Activated T-helper 17 cell treated with anti-CD3 and anti-CD28 coated beads, Interleukin-2, amount 50 U/mL, for 72 hours (primary cell): ENCODE data around the gene PHF3. TPM values are rescaled to one million over a fixed set of nuclear protein-coding genes. Genes with fewer than 3 reads are reported as not detected.

Experiments used
- ATAC-seq: fragments of 150-1000 bp; cut with Tn5 transposase; replicated peaks from 2 replicates; pipeline ENCODE4 v1.10.0; 2021; ENCODE audit warnings: mild to moderate bottlenecking, moderate library complexity
- H3K27ac Mint-ChIP-seq: one replicate; pipeline ENCODE4 v1.8.0; 2022; ENCODE audit warnings: mixed read lengths
- H3K27me3 Mint-ChIP-seq: one replicate; pipeline ENCODE4 v1.8.0; 2022; ENCODE audit warnings: mixed read lengths
- H3K36me3 Mint-ChIP-seq: one replicate; pipeline ENCODE4 v1.8.0; 2022; ENCODE audit warnings: low read depth, mild to moderate bottlenecking, mixed read lengths
- H3K4me1 Mint-ChIP-seq: one replicate; pipeline ENCODE4 v1.8.0; 2022; ENCODE audit warnings: mixed read lengths
- H3K4me3 Mint-ChIP-seq: one replicate; pipeline ENCODE4 v1.8.0; 2022; ENCODE audit warnings: mild to moderate bottlenecking, mixed read lengths
- H3K9me3 Mint-ChIP-seq: one replicate; pipeline ENCODE4 v1.8.0; 2022; ENCODE audit warnings: mixed read lengths
- total RNA-seq, 2 donors: library from RNA; stranded (reverse); gene quantifications; one replicate each; pipeline ENCODE4 v1.2.3, GENCODE V29; 2022

PHF3 gene
- total RNA-seq, 2 donors from 2014 or later = 45.3 to 91.4 TPM

- Mint-ChIP-seq H3K27me3 (peaks cover 3% of the 10 kb centered on the region), H3K4me3 (peak overlapping the region; percentile 100), H3K27ac (peak overlapping the region; percentile 84), H3K36me3 (peaks cover 19% of the 10 kb centered on the region), H3K4me1 (peaks cover 7% of the 10 kb centered on the region), H3K9me3 (no peaks in the 10 kb centered on the region)
- ATAC-seq = no peak
Measured at GRCh38 chr6:63634630-63635029, 972 bp upstream of the PHF3 start.

GRCh38 chr6:63635215-63635587, 401 bp upstream of the PHF3 start:
- Mint-ChIP-seq H3K9me3 (no peaks in the 10 kb centered on the region), H3K36me3 (peaks cover 24% of the 10 kb centered on the region), H3K4me3 (peak overlapping the region; percentile 100), H3K27me3 (peaks cover 3% of the 10 kb centered on the region), H3K4me1 (peaks cover 13% of the 10 kb centered on the region), H3K27ac (peak overlapping the region; percentile 84)
- peak; percentile 18 for ATAC-seq

- peaks cover 1% of the 10 kb centered on the region for H3K27me3 Mint-ChIP-seq
- peak overlapping the region; percentile 100 for H3K4me3 Mint-ChIP-seq
- peak overlapping the region; percentile 99 for H3K27ac Mint-ChIP-seq
- H3K4me1 Mint-ChIP-seq = peaks cover 21% of the 10 kb centered on the region
- peak; percentile 31 for ATAC-seq
- H3K36me3 Mint-ChIP-seq = peaks cover 34% of the 10 kb centered on the region
- H3K9me3 Mint-ChIP-seq = no peaks in the 10 kb centered on the region
Measured at GRCh38 chr6:63636518-63637021, 968 bp downstream of the PHF3 start.

DNA sequence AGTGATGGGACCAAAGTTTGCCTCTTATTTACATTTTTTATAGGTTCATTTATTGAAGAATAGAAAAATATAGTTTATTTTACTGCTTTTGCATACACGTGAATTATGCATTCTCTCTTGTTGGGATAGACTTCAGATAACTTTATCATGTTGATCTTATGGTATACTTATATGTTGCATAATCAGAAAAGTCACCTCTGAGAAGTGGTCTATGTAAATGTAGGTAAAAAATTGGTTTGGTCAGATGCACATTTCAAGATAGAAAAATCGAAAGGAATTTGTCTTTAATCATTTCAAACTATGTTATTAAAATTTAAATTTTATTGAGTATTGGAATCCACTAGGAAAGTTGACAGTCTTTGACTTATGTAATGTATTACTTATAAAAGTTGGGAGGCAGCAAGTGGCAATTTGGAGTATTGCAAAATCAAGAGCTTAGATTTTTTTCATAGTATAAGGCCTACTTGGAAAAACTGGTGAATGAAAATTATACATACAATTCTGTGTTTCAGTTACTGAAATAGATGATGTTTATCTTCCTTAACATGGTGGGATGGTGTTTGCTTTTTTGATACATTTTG, 2.4 kb downstream of the PHF3 start:
- H3K4me3 Mint-ChIP-seq = peak overlapping the region; percentile 100
- H3K9me3 Mint-ChIP-seq = no peaks in the 10 kb centered on the region
- peaks cover 43% of the 10 kb centered on the region for H3K36me3 Mint-ChIP-seq
- ATAC-seq = no peak
- H3K27ac Mint-ChIP-seq = peak overlapping the region; percentile 17
- H3K27me3 Mint-ChIP-seq = no peaks in the 10 kb centered on the region
- H3K4me1 Mint-ChIP-seq = peaks cover 21% of the 10 kb centered on the region

DNA sequence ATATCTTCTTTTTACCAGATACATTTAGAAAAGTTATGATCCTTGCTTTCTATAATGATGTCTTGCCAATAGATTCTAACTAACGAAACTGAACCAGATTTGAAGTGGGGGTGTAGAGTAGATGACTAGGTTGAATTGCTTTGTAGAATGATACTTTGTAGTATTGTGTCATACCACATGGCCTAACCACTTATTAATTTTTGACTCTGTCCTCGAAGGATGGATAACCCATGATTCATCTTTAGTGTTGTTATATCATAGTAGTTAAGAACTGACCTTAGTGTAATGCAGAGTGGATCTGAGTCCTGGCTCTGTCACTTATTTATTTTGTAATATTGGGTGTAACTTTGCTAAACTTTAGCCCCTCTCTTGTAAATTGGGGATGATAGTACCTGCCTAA, 4.5 kb downstream of the PHF3 start:
- H3K4me3 Mint-ChIP-seq = peak overlapping the region; percentile 61

DNA sequence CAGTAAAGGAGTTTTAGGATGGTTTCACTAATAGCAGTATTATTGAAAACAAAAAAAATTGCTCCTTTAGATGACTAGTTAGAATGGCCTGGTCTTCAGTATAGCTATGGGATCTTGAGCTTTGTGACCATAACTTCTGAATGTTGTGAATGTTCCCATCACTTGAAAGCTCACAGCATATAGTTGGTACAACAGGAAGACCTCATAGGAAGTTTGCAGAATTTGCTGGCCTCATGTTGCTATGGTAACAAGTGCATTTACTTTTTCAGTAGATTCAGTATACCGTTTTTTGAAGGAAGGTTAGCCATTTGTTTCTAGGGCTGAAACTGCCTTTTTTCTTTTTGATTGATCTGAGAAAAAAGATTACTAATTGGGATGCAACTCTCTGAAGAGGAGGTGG, 8.3 kb downstream of the PHF3 start:
- Mint-ChIP-seq H3K27ac (no peak overlapping the region), H3K9me3 (no peaks in the 10 kb centered on the region), H3K36me3 (peaks cover 53% of the 10 kb centered on the region), H3K4me1 (peaks cover 17% of the 10 kb centered on the region), H3K4me3 (no peak overlapping the region), H3K27me3 (no peaks in the 10 kb centered on the region)
- no peak for ATAC-seq

More for the DNA sequence above, 4.5 kb downstream of the PHF3 start:
- ATAC-seq = peak; percentile 31
- peaks cover 49% of the 10 kb centered on the region for H3K36me3 Mint-ChIP-seq
- H3K4me1 Mint-ChIP-seq = peaks cover 21% of the 10 kb centered on the region
- H3K9me3 Mint-ChIP-seq = no peaks in the 10 kb centered on the region
- H3K27ac Mint-ChIP-seq = no peak overlapping the region
- H3K27me3 Mint-ChIP-seq = no peaks in the 10 kb centered on the region

DNA sequence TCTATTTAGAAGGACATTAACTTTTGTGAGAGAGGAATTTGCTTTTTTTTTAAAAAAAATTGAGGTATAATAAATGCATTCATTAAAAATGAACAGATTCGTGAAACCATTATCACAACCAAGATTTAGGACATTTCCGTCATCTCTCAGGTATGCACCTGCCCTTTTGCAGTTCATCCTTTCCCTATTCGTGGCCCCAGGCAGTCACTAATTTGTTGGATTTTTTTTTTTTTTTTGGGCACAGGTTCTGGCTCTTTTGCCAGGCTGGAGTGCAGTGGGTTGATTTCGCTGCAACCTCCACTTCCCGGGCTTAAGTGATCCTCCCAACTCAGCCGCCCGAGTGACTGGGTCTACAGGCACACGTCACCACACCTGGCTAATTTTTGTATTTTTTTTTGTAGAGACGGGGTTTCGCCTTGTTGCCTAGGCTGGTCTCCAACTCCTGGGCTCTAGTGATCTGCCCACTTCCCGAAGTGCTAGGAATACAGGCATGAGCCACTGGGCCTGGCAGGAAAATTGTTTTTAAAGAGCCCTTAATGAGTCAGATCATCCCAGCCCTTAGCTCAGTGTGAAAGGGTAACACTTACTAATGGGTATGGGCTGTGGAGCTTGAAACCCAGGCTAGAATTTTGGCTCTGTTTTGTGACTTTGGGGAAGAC, 9.2 kb downstream of the PHF3 start:
- peak overlapping the region; percentile 5 for H3K4me3 Mint-ChIP-seq
- H3K27me3 Mint-ChIP-seq = no peaks in the 10 kb centered on the region
- peaks cover 13% of the 10 kb centered on the region for H3K4me1 Mint-ChIP-seq
- no peaks in the 10 kb centered on the region for H3K9me3 Mint-ChIP-seq
- no peak overlapping the region for H3K27ac Mint-ChIP-seq
- no peak for ATAC-seq
- peaks cover 52% of the 10 kb centered on the region for H3K36me3 Mint-ChIP-seq

GRCh38 chr6:63649269-63649668, 13.7 kb downstream of the PHF3 start:
- H3K27me3 Mint-ChIP-seq = no peaks in the 10 kb centered on the region
- H3K9me3 Mint-ChIP-seq = peaks cover 4% of the 10 kb centered on the region
- no peak for ATAC-seq
- no peak overlapping the region for H3K27ac Mint-ChIP-seq
- H3K4me1 Mint-ChIP-seq = peaks cover 26% of the 10 kb centered on the region
- peaks cover 62% of the 10 kb centered on the region for H3K36me3 Mint-ChIP-seq
- no peak overlapping the region for H3K4me3 Mint-ChIP-seq

GRCh38 chr6:63649847-63650265, 14.3 kb downstream of the PHF3 start:
- ATAC-seq = no peak
- H3K4me3 Mint-ChIP-seq = no peak overlapping the region
- peaks cover 58% of the 10 kb centered on the region for H3K36me3 Mint-ChIP-seq
- H3K27ac Mint-ChIP-seq = no peak overlapping the region
- H3K27me3 Mint-ChIP-seq = no peaks in the 10 kb centered on the region
- peaks cover 4% of the 10 kb centered on the region for H3K9me3 Mint-ChIP-seq
- peaks cover 30% of the 10 kb centered on the region for H3K4me1 Mint-ChIP-seq

GRCh38 chr6:63652980-63653379, 17.4 kb downstream of the PHF3 start:
- Mint-ChIP-seq H3K27me3 (no peaks in the 10 kb centered on the region), H3K36me3 (peaks cover 34% of the 10 kb centered on the region), H3K27ac (no peak overlapping the region), H3K4me1 (peaks cover 51% of the 10 kb centered on the region), H3K9me3 (peaks cover 4% of the 10 kb centered on the region), H3K4me3 (peak overlapping the region; percentile 9)
- ATAC-seq = no peak

- Mint-ChIP-seq H3K27ac (no peak overlapping the region), H3K4me1 (peaks cover 45% of the 10 kb centered on the region), H3K27me3 (no peaks in the 10 kb centered on the region), H3K36me3 (no peaks in the 10 kb centered on the region), H3K9me3 (no peaks in the 10 kb centered on the region), H3K4me3 (no peak overlapping the region)
- no peak for ATAC-seq
Measured at GRCh38 chr6:63660757-63661156, 25.2 kb downstream of the PHF3 start.

DNA sequence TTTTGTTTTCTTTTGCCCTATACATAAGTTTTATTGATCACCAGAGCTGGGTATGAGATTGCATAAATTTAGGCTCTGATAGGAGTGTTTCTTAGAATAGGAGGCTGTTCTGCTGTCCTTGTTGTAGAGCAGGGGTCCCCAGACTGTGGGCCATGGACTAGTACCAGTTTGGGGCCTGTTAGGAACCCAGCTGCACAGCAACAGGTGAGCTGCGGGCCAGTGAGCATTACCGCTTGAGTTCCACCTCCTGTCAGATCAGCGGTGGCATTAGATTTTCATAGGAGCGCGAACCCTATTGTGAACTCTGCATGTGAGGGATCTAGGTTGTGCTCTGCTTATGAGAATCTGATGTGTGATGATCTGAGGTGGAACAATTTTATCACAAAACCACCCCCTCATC, 26.2 kb downstream of the PHF3 start:
- H3K4me1 Mint-ChIP-seq = peaks cover 37% of the 10 kb centered on the region
- no peaks in the 10 kb centered on the region for H3K27me3 Mint-ChIP-seq
- H3K9me3 Mint-ChIP-seq = no peaks in the 10 kb centered on the region

DNA sequence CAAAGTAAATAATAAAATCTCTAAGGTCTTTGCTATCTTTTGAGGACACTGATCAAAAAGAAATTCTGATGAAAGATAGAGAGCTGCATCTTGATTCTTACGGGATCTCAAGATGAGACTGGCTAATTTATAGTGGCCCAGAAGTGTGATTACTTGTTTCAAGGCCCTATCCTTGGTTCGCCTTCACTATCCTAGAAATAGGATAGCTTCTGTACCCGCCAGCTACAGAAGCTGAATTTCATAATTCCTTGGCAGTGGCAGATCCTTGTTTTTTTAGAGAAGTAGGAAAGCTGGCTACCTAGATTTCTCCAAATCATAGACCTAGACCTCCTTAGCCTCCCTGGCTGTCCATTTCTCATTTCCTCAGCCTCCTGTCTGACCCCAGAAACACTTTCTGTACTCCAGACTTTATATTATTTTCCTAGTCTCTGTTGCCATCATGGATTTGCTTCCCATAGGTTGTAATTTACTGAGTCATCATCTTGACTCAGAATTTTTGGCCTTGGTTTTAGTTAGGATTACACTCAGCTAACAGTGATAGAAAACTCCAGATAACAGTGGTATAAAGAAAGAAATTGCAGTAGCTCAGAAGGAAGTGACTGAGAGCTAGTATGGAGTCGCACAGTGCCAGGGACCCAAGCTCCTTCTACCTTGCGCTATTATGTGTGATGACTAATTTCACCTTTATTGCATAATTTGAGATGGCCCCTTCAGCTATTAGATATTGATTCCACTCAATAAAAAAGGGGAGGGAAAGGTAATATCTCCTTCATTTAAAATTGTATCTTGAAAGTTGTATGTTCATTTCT, 27.7 kb downstream of the PHF3 start:
- Mint-ChIP-seq H3K4me1 (peaks cover 26% of the 10 kb centered on the region), H3K4me3 (no peak overlapping the region), H3K9me3 (no peaks in the 10 kb centered on the region), H3K27ac (no peak overlapping the region), H3K27me3 (no peaks in the 10 kb centered on the region), H3K36me3 (no peaks in the 10 kb centered on the region)
- ATAC-seq = no peak

More for the DNA sequence above, 26.2 kb downstream of the PHF3 start:
- no peak overlapping the region for H3K4me3 Mint-ChIP-seq
- no peaks in the 10 kb centered on the region for H3K36me3 Mint-ChIP-seq
- no peak overlapping the region for H3K27ac Mint-ChIP-seq
- ATAC-seq = no peak

DNA sequence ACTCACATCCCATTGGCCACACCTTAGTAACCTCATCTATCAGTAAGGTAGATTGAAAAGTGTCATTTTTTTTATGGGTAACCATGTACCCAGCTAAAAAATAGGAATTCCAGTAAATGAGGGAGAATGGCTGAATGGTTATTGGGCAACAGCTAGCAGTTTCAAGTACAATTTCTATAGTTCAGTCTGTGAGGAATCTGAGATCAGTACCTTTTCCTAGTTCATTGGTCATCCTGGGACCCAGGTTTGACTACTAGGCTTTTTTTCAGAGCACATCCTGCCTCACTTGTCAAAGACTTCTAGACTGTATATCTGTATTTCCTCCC, 28.3 kb downstream of the PHF3 start:
- Mint-ChIP-seq H3K4me1 (peaks cover 25% of the 10 kb centered on the region), H3K27me3 (no peaks in the 10 kb centered on the region), H3K36me3 (no peaks in the 10 kb centered on the region), H3K4me3 (no peak overlapping the region), H3K27ac (no peak overlapping the region), H3K9me3 (no peaks in the 10 kb centered on the region)
- no peak for ATAC-seq
